Activated T-helper 1 cell treated with anti-CD3 and anti-CD28 coated beads, Interleukin-12 subunit alpha, Interleukin-12 subunit beta, Interleukin-2, Interleukin-4 antibody, amounts not matched to agents 30 ng/mL and 10 ng/mL and 1 ng/mL, durations not matched to agents 14 hours and 24 hours and 36 hours (primary cell): ENCODE measurements around the gene RPP38. TPM values are rescaled to one million over a fixed set of nuclear protein-coding genes. Genes with fewer than 3 reads are reported as not detected.

Experiments used
- DNase-seq: peaks from one replicate; pipeline ENCODE4 v3.0.0; 2021; ENCODE audit warnings: low spot score
- H3K27ac Mint-ChIP-seq: one replicate; pipeline ENCODE4 v1.8.0; 2021; ENCODE audit warnings: mild to moderate bottlenecking, mixed read lengths
- H3K27me3 Mint-ChIP-seq: one replicate; pipeline ENCODE4 v1.8.0; 2022; ENCODE audit warnings: mild to moderate bottlenecking, moderate library complexity, mixed read lengths; ENCODE audit not compliant: insufficient read depth
- H3K36me3 Mint-ChIP-seq: one replicate; pipeline ENCODE4 v1.8.0; 2021; ENCODE audit warnings: low read depth, mixed read lengths
- H3K4me1 Mint-ChIP-seq: one replicate; pipeline ENCODE4 v1.8.0; 2021; ENCODE audit warnings: low read depth, mixed read lengths
- H3K4me3 Mint-ChIP-seq: one replicate; pipeline ENCODE4 v1.8.0; 2021; ENCODE audit warnings: mild to moderate bottlenecking, moderate library complexity, mixed read lengths
- H3K9me3 Mint-ChIP-seq: one replicate; pipeline ENCODE4 v1.8.0; 2021; ENCODE audit warnings: mixed read lengths
- intact Hi-C: fragments of 100-400 bp; cut with micrococcal nuclease; formaldehyde crosslinking; loops from one replicate; pipeline ENCODE4 v1.15.1; 2024
- total RNA-seq: library from RNA; stranded (reverse); gene quantifications from 2 replicates; pipeline ENCODE4 v1.2.3, GENCODE V29; 2022

Gene RPP38
- total RNA-seq, 1 donor from 2014 or later, result 24.8 TPM

GRCh38 chr10:15121707-15122106, 24.6 kb downstream of the RPP38 start:
- no peak overlapping the region for H3K27ac Mint-ChIP-seq
- H3K4me3 Mint-ChIP-seq, result no peak overlapping the region
- DNase-seq, result no peak
- no peaks in the 10 kb centered on the region for H3K27me3 Mint-ChIP-seq
- peaks cover 27% of the 10 kb centered on the region for H3K4me1 Mint-ChIP-seq
- no peaks in the 10 kb centered on the region for H3K9me3 Mint-ChIP-seq
- intact Hi-C loops, result loop anchor here (2.0 kb wide), 1 partner anchor 19 kb away; no protein-coding TSS in a partner anchor
- peaks cover 40% of the 10 kb centered on the region for H3K36me3 Mint-ChIP-seq

- Mint-ChIP-seq H3K4me3 (no peak overlapping the region), H3K36me3 (peaks cover 40% of the 10 kb centered on the region), H3K9me3 (no peaks in the 10 kb centered on the region), H3K27ac (peak overlapping the region; percentile 72), H3K27me3 (no peaks in the 10 kb centered on the region), H3K4me1 (peaks cover 27% of the 10 kb centered on the region)
- no peak for DNase-seq
- intact Hi-C loops, result loop anchor here (1.0 to 2.0 kb wide), 2 partner anchors 18 to 45 kb away; no protein-coding TSS in a partner anchor
These were observed 25.4 kb downstream of the RPP38 start for GRCh38 chr10:15122477-15123030.

GRCh38 chr10:15123749-15124184, 26.6 kb downstream of the RPP38 start:
- intact Hi-C loops, result loop anchor here (1.0 to 2.0 kb wide), 2 partner anchors 17 to 44 kb away; no protein-coding TSS in a partner anchor
- peaks cover 27% of the 10 kb centered on the region for H3K4me1 Mint-ChIP-seq

GRCh38 chr10:15124190-15124589, 27.0 kb downstream of the RPP38 start:
- Mint-ChIP-seq H3K4me3 (no peak overlapping the region), H3K9me3 (no peaks in the 10 kb centered on the region), H3K27ac (peak overlapping the region; percentile 68), H3K36me3 (peaks cover 41% of the 10 kb centered on the region), H3K27me3 (no peaks in the 10 kb centered on the region), H3K4me1 (peaks cover 27% of the 10 kb centered on the region)
- DNase-seq, result no peak
- intact Hi-C loops, result no loop called here

More at GRCh38 chr10:15123749-15124184, 26.6 kb downstream of the RPP38 start:
- H3K36me3 Mint-ChIP-seq, result peaks cover 42% of the 10 kb centered on the region
- no peaks in the 10 kb centered on the region for H3K27me3 Mint-ChIP-seq
- H3K27ac Mint-ChIP-seq, result peak overlapping the region; percentile 68
- DNase-seq, result no peak
- H3K4me3 Mint-ChIP-seq, result no peak overlapping the region
- no peaks in the 10 kb centered on the region for H3K9me3 Mint-ChIP-seq

GRCh38 chr10:15124908-15125307, 27.8 kb downstream of the RPP38 start:
- H3K9me3 Mint-ChIP-seq, result no peaks in the 10 kb centered on the region
- H3K4me3 Mint-ChIP-seq, result no peak overlapping the region
- intact Hi-C loops, result no loop called here
- DNase-seq, result no peak
- H3K4me1 Mint-ChIP-seq, result peaks cover 27% of the 10 kb centered on the region
- no peaks in the 10 kb centered on the region for H3K27me3 Mint-ChIP-seq
- H3K36me3 Mint-ChIP-seq, result peaks cover 38% of the 10 kb centered on the region
- no peak overlapping the region for H3K27ac Mint-ChIP-seq

- no peak overlapping the region for H3K27ac Mint-ChIP-seq
- DNase-seq, result no peak
- intact Hi-C loops, result no loop called here
- peaks cover 3% of the 10 kb centered on the region for H3K27me3 Mint-ChIP-seq
- H3K36me3 Mint-ChIP-seq, result peaks cover 36% of the 10 kb centered on the region
- no peak overlapping the region for H3K4me3 Mint-ChIP-seq
- no peaks in the 10 kb centered on the region for H3K4me1 Mint-ChIP-seq
- no peaks in the 10 kb centered on the region for H3K9me3 Mint-ChIP-seq
These were observed 34.2 kb downstream of the RPP38 start for GRCh38 chr10:15131330-15131729.

- no peak for DNase-seq
- no peak overlapping the region for H3K27ac Mint-ChIP-seq
- peaks cover 9% of the 10 kb centered on the region for H3K4me1 Mint-ChIP-seq
- no peaks in the 10 kb centered on the region for H3K9me3 Mint-ChIP-seq
- H3K27me3 Mint-ChIP-seq, result peaks cover 3% of the 10 kb centered on the region
- intact Hi-C loops, result no loop called here
- H3K4me3 Mint-ChIP-seq, result no peak overlapping the region
- peaks cover 19% of the 10 kb centered on the region for H3K36me3 Mint-ChIP-seq
These were observed 39.2 kb downstream of the RPP38 start for GRCh38 chr10:15136129-15137035.

- intact Hi-C loops, result no loop called here
- H3K4me1 Mint-ChIP-seq, result peaks cover 15% of the 10 kb centered on the region
- H3K9me3 Mint-ChIP-seq, result no peaks in the 10 kb centered on the region
- no peak overlapping the region for H3K27ac Mint-ChIP-seq
- H3K4me3 Mint-ChIP-seq, result no peak overlapping the region
- no peak for DNase-seq
- H3K27me3 Mint-ChIP-seq, result peaks cover 3% of the 10 kb centered on the region
- H3K36me3 Mint-ChIP-seq, result peaks cover 18% of the 10 kb centered on the region
These were observed 39.8 kb downstream of the RPP38 start for GRCh38 chr10:15137036-15137359.

- H3K9me3 Mint-ChIP-seq, result no peaks in the 10 kb centered on the region
- no peak overlapping the region for H3K4me3 Mint-ChIP-seq
- peaks cover 3% of the 10 kb centered on the region for H3K27me3 Mint-ChIP-seq
- H3K27ac Mint-ChIP-seq, result no peak overlapping the region
- intact Hi-C loops, result no loop called here
- H3K36me3 Mint-ChIP-seq, result peaks cover 18% of the 10 kb centered on the region
- H3K4me1 Mint-ChIP-seq, result peaks cover 16% of the 10 kb centered on the region
- no peak for DNase-seq
These were observed 40.5 kb downstream of the RPP38 start for GRCh38 chr10:15137636-15138035.

- DNase-seq, result no peak
- peaks cover 16% of the 10 kb centered on the region for H3K4me1 Mint-ChIP-seq
- H3K9me3 Mint-ChIP-seq, result no peaks in the 10 kb centered on the region
- peaks cover 8% of the 10 kb centered on the region for H3K36me3 Mint-ChIP-seq
- intact Hi-C loops, result loop anchor here (1.0 to 2.0 kb wide), 2 partner anchors 18 to 27 kb away; no protein-coding TSS in a partner anchor
- no peaks in the 10 kb centered on the region for H3K27me3 Mint-ChIP-seq
- H3K27ac Mint-ChIP-seq, result no peak overlapping the region
- no peak overlapping the region for H3K4me3 Mint-ChIP-seq
These were observed 43.5 kb downstream of the RPP38 start for GRCh38 chr10:15140698-15141097.

- no peak for DNase-seq
- Mint-ChIP-seq H3K27me3 (no peaks in the 10 kb centered on the region), H3K4me3 (peak overlapping the region; percentile 29), H3K9me3 (no peaks in the 10 kb centered on the region), H3K36me3 (peaks cover 8% of the 10 kb centered on the region), H3K4me1 (peaks cover 16% of the 10 kb centered on the region), H3K27ac (no peak overlapping the region)
- intact Hi-C loops, result loop anchor here (1.0 to 2.0 kb wide), 2 partner anchors 19 to 26 kb away; no protein-coding TSS in a partner anchor
These were observed 44.2 kb downstream of the RPP38 start for GRCh38 chr10:15141136-15142054.

- no peaks in the 10 kb centered on the region for H3K9me3 Mint-ChIP-seq
- peaks cover 3% of the 10 kb centered on the region for H3K36me3 Mint-ChIP-seq
- H3K27ac Mint-ChIP-seq, result no peak overlapping the region
- peaks cover 16% of the 10 kb centered on the region for H3K4me1 Mint-ChIP-seq
- no peak for DNase-seq
- intact Hi-C loops, result no loop called here
- no peaks in the 10 kb centered on the region for H3K27me3 Mint-ChIP-seq
- no peak overlapping the region for H3K4me3 Mint-ChIP-seq
These were observed 47.6 kb downstream of the RPP38 start for GRCh38 chr10:15144788-15145187.
